OCI-M2 (cell line): ENCODE data around the gene ALG1.
A peak's percentile ranks its signal among the peaks of the same experiment; 100 is the strongest.
"Not testable (repeated sequence)": the region's sequence is repeated elsewhere in the genome, so short reads cannot be mapped to it uniquely, and the experiment has no call there.

ENCODE experiments used
- DNase-seq: peaks from one replicate; lab custom pipeline; 2025; ENCODE audit not compliant: unreplicated experiment; lab: John Stamatoyannopoulos, UW

Gene ALG1

DNA sequence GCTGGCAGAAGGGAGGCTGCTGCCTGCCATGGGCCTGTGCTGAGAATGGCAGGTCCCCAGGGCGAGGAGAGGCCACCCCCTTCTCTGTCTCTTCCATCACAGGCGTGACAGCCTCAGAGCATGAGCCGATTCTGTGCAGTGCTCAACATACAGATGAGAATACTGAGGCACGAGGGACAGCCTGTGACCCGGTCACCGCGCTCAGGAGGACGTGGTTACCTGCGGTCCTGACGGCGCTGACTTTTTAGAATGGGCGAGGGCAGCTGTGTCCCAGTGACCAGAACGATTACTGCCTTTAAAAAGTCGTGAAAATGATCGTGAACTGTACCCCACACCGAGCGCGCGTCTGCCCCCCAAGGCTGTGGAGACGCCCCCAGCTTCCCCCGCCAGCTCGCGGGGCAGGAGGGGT lies 25.4 kb downstream of the ALG1 start:
- DNase-seq: not testable (repeated sequence)

GRCh38 chr16:5097470-5098220 lies 26.0 kb downstream of the ALG1 start, which contains the start of gene EEF2KMT:
Gene EEF2KMT (minus strand): TSS chr16:5097795. CDS start chr16:5097739, 56 bp downstream.
- DNase-seq: peak; percentile 96

GRCh38 chr16:5098221-5099159 lies 26.8 kb downstream of the ALG1 start:
- not testable (repeated sequence) for DNase-seq

DNA sequence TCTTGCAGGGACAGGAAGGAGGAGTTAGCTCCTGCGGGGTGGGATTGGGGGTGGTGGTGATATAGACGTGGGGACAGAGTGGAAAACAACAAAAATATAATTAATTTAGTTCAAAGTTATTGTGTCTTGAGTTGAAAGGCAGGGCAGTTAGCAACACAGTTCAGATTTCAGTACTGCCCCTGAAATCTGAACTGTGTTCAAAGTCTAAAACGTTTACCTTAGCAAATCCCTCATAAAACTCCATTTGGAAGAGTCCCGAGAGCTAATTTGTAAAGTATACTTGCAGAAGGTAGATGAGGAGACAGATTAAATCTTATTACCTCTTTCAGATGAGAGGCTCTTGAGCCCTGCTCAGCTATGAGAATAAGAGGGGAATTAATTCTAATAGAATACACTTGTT lies 27.5 kb downstream of the ALG1 start:
- DNase-seq: not testable (repeated sequence)

DNA sequence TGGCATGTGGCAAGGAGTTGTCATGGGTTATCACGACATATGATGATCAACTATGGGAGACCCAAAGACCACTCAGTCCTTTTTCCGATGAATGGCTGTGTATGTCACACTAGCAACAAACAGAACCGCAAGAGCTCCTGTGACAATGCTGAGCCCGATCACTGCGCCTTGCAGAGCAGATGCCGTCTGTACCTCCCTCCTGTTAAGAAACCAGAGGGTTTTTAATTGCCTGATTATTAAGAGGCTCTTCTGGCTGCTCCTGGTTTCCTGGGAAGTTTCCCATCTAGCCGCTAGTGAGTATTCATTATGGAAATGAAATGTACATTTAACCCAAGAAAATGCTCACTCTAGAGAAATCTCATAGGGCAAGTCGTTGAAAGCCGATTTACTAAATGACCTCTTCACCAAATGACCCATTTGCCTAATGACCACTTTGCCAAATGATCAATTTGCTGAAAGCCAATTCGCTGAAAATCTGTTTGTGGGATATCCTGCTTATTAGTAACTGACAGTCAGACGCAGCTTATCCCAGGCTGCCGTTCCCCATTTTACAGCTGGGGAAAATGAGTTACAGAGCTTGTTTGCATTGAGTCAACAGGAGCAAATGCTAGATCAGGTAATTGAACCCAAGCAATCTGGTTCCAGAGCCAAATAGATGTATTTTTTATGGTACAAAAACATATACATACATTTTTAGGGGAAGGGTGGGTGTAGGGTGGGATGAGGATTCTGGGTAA lies 31.8 kb downstream of the ALG1 start:
- not testable (repeated sequence) for DNase-seq

GRCh38 chr16:5105039-5105438 lies 33.4 kb downstream of the ALG1 start:
- DNase-seq: not testable (repeated sequence)

- no peak for DNase-seq
Measured at GRCh38 chr16:5108505-5109158, 37.0 kb downstream of the ALG1 start.

GRCh38 chr16:5110933-5111332 lies 39.3 kb downstream of the ALG1 start:
- DNase-seq: not testable (repeated sequence)

DNA sequence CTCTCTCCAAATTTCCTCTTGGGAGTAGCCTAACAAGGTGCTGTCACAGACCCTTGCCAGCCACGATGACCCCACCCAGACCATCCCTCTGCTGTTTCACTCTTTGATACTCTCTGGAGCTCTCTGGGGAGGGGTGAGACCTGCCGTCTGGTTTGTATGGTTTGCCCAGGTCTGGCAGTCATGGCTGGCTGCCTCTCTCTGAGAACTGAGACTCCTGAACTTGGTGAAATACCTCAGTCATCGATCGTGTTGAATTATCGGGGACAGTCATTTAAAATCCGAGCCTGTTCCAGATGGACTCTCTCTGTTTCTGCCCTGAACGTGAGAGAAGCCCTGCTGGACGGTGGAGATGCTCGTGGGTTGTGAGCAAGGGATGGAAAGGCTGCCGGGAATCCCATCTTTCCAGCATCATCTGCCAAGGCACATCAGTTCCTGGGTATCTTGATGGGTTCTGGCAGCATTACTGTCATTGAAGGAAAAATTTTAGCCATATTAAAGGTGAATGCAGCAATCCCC lies 45.2 kb downstream of the ALG1 start:
- DNase-seq: not testable (repeated sequence)

DNA sequence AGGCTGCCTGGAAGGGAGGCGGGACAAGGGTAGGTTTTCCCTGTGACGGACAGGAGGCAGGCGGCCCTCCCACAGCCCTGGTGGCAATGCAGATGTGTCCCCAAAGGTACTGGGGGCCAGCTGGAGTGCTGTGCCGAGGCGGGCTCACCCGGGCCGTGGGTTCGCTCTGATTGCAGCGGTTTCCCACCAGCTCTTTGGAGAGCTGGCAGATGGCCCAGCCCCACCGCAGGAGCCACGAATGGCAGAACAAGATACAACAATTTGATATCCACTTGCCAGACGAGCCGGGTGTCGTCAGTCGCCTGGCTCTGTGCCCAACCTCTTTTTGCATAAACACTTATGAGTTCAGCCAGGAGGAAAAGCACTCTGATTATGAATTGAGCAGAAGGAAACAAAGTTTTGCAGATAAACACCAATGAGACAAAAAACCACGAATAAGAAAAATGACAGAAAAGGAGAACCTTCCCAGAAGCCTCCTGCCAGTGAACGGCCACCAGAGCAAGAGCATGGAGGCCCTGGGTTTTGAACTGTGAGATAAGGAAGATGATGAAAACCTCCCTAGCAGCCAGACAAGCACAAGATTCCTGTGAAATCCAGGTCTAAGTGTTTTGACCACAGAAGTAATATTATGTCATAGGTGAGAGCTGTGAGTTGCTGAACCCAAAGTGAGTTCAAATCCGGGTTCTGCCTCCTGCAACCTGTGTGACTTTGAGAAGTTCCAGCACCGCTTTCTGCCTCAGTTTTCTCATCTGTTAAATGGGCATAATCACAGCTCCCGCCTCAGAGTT lies 45.9 kb downstream of the ALG1 start:
- not testable (repeated sequence) for DNase-seq

DNA sequence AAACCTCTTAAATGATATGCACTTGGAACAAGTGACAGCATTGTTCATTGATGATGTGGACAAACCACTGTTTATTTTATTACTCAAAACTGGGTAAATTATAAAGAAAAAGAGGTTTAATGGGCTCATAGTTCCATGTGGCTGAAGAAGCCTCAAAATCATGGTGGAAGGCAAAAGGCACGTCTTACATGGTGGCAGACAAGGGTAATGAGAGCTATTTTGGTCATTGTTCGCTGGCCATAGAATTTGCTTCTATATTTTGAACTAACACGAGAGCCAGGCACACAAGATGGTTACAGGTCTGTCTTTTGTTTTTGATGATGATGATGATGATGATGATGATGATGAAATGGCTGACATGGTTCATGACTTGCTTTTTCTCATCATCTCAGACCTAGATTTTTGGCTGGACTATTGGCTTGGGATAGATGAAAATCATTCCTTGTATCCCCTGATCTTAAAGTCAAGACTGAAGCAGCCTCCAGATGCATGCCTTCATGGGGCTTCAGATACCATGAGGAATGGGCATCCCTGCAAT lies 59.9 kb downstream of the ALG1 start:
- not testable (repeated sequence) for DNase-seq

DNA sequence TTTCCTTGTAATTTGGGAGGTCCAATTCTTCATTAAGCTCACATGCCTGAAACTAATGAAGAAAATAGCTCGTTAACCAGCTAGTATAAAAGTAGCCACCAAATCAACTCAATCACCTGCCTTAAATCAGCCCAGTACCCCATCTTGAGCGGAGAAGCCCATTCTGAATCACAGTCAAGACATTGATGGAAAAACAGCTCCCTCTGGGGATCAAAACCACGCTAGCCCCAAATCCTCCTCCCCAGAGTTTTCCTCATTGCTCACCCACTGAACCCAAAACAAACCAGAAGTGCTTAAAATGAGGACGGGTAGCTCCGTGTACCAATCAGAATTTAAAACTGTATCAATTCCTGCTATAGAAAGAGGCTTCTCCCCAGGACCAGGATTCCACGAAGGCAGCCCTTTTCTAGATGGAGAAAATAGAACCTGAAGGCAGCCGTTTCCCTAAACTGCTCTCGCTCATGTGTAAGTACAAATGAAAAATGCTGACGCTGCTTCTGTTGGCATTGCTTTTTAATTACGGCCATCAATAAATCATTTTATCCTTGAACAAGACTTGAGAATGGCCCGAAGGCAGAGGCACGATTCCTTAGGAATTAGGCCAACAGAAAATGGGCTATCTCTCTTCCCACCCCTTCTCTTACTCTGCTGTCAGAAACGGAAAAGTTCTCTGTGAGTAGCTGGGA lies 61.4 kb downstream of the ALG1 start:
- not testable (repeated sequence) for DNase-seq

DNA sequence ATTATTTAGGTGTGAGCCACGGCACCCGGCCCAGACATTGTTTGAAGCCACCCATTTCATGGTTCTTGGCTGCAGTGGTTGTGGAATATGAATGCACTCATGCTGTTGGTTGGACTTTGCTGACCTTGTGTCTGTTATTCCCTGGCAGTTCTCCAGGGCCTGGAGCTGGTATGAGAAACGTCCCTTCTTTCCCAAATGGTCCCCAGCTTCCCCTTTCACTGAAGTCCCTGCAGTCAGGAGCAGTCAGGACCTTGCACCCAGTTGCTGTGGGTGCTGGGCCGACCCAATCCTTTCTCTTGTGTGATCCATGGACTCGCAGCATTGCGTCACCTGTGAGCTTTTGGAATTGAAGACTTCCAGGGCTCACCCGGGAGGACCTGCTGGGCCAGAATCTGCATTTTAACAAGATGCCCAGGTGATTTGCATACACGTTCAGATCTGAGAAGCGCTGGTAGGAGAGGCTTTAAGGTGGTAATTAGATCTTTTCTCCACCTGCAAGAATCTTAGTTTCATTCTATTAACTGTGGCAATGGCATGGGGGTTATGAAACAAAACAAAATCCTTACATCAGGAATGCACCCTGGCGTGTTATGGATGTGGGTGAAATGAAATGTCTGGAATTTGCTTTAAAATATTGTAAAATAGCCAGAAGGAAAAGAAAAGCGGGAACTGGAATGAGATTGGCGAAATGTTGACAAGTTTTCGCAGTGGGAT lies 63.3 kb downstream of the ALG1 start:
- not testable (repeated sequence) for DNase-seq
